Osteoblast (primary cell): ENCODE measurements around the gene TTR. TPM values are rescaled to one million over a fixed set of nuclear protein-coding genes. Genes with fewer than 3 reads are reported as not detected.

ENCODE experiments used
- DNase-seq: peaks from one replicate; pipeline ENCODE4 v3.0.0; 2011; ENCODE audit warnings: low spot score, mixed read lengths; ENCODE audit not compliant: insufficient read length; ENCODE audit errors: missing footprints
- H2AFZ ChIP-seq: 2 replicates; pipeline ENCODE4 v1.6.0; 2011; ENCODE audit warnings: mild to moderate bottlenecking, low read length
- H3K27ac ChIP-seq: 2 replicates; pipeline ENCODE4 v1.5.1; 2011; ENCODE audit warnings: mild to moderate bottlenecking, low read depth, low read length, moderate library complexity
- H3K27me3 ChIP-seq: 2 replicates; pipeline ENCODE4 v1.6.0; 2012; ENCODE audit warnings: mild to moderate bottlenecking, control low read depth, inconsistent platforms, low read length, moderate library complexity; ENCODE audit not compliant: insufficient read depth
- H3K36me3 ChIP-seq: 2 replicates; pipeline ENCODE4 v1.5.1; 2011; ENCODE audit warnings: mild to moderate bottlenecking, low read length, control low read depth, moderate library complexity; ENCODE audit not compliant: insufficient read depth
- H3K4me1 ChIP-seq: 2 replicates; pipeline ENCODE4 v1.5.1; 2011; ENCODE audit warnings: mild to moderate bottlenecking, low read length, control low read depth, moderate library complexity; ENCODE audit not compliant: insufficient read depth
- H3K4me2 ChIP-seq: 2 replicates; pipeline ENCODE4 v1.6.0; 2011; ENCODE audit warnings: mild to moderate bottlenecking, low read length; ENCODE audit not compliant: insufficient read depth
- H3K4me3 ChIP-seq: fragments of 200-600 bp; sonication (generic); 3 replicates; pipeline ENCODE4 v1.5.1; 2012; ENCODE audit warnings: mild to moderate bottlenecking, low read length, inconsistent platforms; ENCODE audit not compliant: insufficient read depth
- H3K79me2 ChIP-seq: 2 replicates; pipeline ENCODE4 v1.6.0; 2012; ENCODE audit warnings: mild to moderate bottlenecking, low read length, control low read depth, inconsistent platforms; ENCODE audit not compliant: insufficient read depth
- H3K9me3 ChIP-seq: 2 replicates; pipeline ENCODE4 v1.5.1; 2011; ENCODE audit warnings: low read depth, low read length, control low read depth
- H4K20me1 ChIP-seq: 2 replicates; pipeline ENCODE4 v1.6.0; 2012; ENCODE audit warnings: mild to moderate bottlenecking, low read length, control low read depth; ENCODE audit not compliant: insufficient read depth
- total RNA-seq: library from RNA; depleted of rRNA; stranded (reverse); fragments of >200 nt; gene quantifications from 2 replicates; pipeline ENCODE4 v1.2.3, GENCODE V29; 2012
- TF ChIP-seq, protein P1 (sequence below): IDR thresholded peaks from 2 replicates; pipeline ENCODE4 v1.5.1; 2011; ENCODE audit warnings: mild to moderate bottlenecking, low read depth, low read length, moderate library complexity; ENCODE audit errors: extremely low read depth

TTR gene
- total RNA-seq, 1 donor = not detected

DNA sequence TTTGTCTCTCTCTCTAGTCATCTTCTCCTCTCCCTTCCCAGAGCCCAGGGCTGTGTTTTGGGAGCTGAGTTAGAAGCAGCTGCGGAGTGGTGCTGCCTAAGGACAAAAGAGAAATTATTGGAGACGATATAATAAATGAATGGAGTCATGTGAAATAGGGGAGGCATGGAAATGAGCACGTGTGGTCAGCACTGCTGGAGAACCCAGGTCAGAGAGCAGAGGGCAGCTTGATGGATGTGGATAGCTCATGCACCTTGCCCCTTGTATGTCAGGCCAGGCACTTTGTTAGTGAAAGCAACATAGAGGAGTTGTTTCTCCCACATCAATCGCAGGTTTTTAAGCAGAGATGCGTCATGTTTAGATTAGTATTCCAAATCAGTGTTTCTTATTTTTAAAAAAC is 15.7 kb downstream of the TTR start:
- Histone ChIP-seq H3K36me3 (no peaks in the 10 kb centered on the region), H3K27me3 (no peaks in the 10 kb centered on the region), H3K4me2 (no peak overlapping the region), H3K9me3 (no peaks in the 10 kb centered on the region), H3K4me1 (peaks cover 4% of the 10 kb centered on the region), H3K27ac (no peak overlapping the region), H2AFZ (no peak overlapping the region), H3K79me2 (no peaks in the 10 kb centered on the region), H3K4me3 (no peak overlapping the region), H4K20me1 (no peaks in the 10 kb centered on the region)
- no peak for DNase-seq
- TF ChIP-seq, protein P1, sequence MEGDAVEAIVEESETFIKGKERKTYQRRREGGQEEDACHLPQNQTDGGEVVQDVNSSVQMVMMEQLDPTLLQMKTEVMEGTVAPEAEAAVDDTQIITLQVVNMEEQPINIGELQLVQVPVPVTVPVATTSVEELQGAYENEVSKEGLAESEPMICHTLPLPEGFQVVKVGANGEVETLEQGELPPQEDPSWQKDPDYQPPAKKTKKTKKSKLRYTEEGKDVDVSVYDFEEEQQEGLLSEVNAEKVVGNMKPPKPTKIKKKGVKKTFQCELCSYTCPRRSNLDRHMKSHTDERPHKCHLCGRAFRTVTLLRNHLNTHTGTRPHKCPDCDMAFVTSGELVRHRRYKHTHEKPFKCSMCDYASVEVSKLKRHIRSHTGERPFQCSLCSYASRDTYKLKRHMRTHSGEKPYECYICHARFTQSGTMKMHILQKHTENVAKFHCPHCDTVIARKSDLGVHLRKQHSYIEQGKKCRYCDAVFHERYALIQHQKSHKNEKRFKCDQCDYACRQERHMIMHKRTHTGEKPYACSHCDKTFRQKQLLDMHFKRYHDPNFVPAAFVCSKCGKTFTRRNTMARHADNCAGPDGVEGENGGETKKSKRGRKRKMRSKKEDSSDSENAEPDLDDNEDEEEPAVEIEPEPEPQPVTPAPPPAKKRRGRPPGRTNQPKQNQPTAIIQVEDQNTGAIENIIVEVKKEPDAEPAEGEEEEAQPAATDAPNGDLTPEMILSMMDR = no peak

DNA sequence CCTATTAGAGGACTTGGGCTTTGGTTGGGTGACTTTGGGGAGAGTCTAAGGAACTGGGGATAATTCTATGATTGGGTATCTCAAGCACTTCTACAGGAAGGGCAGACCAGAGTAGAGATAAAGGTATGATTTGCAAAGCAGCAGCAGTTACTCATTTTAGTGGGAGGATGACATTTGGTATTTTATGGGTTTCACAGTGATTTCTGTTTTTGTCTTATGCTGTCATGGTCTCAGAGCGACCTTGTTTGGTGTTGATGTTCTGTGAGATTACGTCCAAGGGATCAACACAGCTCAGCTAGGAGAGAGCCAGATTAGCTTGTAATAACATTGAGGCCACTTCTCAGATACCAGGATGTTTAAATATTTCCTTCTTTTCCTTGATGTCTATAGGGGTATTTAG is 18.2 kb downstream of the TTR start:
- TF ChIP-seq, protein P1 = no peak
- no peak overlapping the region for H3K27ac ChIP-seq
- no peaks in the 10 kb centered on the region for H3K9me3 ChIP-seq

GRCh38 chr18:31610286-31611205 is 18.9 kb downstream of the TTR start:
- TF ChIP-seq, protein P1 = peak; percentile 16
- Histone ChIP-seq H3K79me2 (no peaks in the 10 kb centered on the region), H3K4me1 (no peaks in the 10 kb centered on the region), H3K4me2 (no peak overlapping the region), H3K36me3 (no peaks in the 10 kb centered on the region), H3K27ac (no peak overlapping the region), H3K4me3 (no peak overlapping the region), H4K20me1 (no peaks in the 10 kb centered on the region), H3K9me3 (no peaks in the 10 kb centered on the region), H3K27me3 (no peaks in the 10 kb centered on the region), H2AFZ (no peak overlapping the region)
- DNase-seq = no peak

More for the DNA sequence above, 18.2 kb downstream of the TTR start:
- no peak overlapping the region for H3K4me3 ChIP-seq
- no peak for DNase-seq
- H3K36me3 ChIP-seq = no peaks in the 10 kb centered on the region
- no peaks in the 10 kb centered on the region for H3K4me1 ChIP-seq
- H3K79me2 ChIP-seq = no peaks in the 10 kb centered on the region
- no peaks in the 10 kb centered on the region for H3K27me3 ChIP-seq
- no peak overlapping the region for H3K4me2 ChIP-seq
- H4K20me1 ChIP-seq = no peaks in the 10 kb centered on the region
- no peak overlapping the region for H2AFZ ChIP-seq

GRCh38 chr18:31611511-31611910 is 19.8 kb downstream of the TTR start:
- TF ChIP-seq, protein P1 = no peak
- H3K4me3 ChIP-seq = no peak overlapping the region
- no peaks in the 10 kb centered on the region for H3K27me3 ChIP-seq
- H2AFZ ChIP-seq = no peak overlapping the region
- H3K9me3 ChIP-seq = no peaks in the 10 kb centered on the region
- H3K36me3 ChIP-seq = no peaks in the 10 kb centered on the region
- H3K4me2 ChIP-seq = no peak overlapping the region
- H3K79me2 ChIP-seq = no peaks in the 10 kb centered on the region
- H4K20me1 ChIP-seq = no peaks in the 10 kb centered on the region
- H3K4me1 ChIP-seq = no peaks in the 10 kb centered on the region
- no peak overlapping the region for H3K27ac ChIP-seq
- DNase-seq = no peak
